ENCODE measurements around the gene RANGAP1. TPM values are rescaled to one million over a fixed set of nuclear protein-coding genes. Genes with fewer than 3 reads are reported as not detected.
A peak's percentile ranks its signal among the peaks of the same experiment; 100 is the strongest.

Gene RANGAP1
- total and polyA plus RNA-seq, 2 of the 13 experiments (the other 11 are each of a cell fraction or from before 2014, with no cell fraction given): 51.8 to 83.9 TPM

DNA sequence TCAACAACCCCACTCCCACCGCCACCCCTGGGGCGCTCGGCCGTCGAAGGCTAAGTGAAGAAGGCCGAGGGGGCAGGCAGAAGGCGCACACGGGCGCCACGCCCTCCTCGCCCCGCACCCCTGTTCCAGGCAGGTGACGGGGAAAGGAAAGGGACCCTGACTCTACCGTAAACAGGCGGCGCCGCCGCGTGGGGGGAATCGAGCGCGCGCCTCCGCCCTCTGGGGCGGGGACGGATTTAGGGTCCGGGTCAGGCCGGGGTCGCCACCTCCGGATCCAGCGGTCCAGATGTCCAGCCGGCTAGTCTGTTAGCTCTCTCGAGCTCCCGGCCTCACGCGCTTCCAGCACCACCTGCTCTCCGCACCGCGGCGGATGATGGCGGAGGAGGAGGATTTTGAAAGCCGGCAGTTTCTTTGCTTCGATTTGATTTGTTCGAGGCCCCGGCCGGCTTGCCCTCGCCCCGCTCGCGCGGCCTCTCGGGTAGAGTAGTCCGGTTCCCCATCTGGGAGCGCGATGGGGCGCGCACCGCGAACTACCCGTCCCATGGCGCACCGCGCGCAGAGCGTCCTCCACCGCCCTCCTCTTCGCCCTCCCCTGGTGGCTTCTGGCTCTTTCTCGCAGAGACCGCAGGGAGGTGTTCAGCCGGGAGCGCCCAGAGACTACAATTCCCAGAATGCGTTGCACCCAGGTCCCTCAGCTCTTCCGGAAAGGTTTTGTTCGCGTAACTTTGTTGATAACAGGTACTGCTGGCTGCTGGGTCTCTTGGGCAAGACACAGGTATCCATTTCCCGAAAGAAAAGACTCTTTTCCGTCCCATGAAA is at the start of gene RANGAP1 (continued):
- no peak; the same call in none of the 2 replicates for TF ChIP-seq ZNF350 (CRISPR knock-in tag; IDR thresholded peaks at IDR 0.05; ENCODE audit: borderline replicate concordance, low read depth)
- peak; percentile 54 for TF ChIP-seq UBTF (CRISPR knock-in tag; IDR thresholded peaks at IDR 0.05)
- TF ChIP-seq ZNF446 (CRISPR knock-in tag; IDR thresholded peaks at IDR 0.05): no peak
- no peak for TF ChIP-seq PHF8 (CRISPR knock-in tag; IDR thresholded peaks at IDR 0.05)
- TF ChIP-seq GPBP1L1 (CRISPR knock-in tag; IDR thresholded peaks at IDR 0.05): no peak
- peak; percentile 88 for TF ChIP-seq POLR2G (IDR thresholded peaks at IDR 0.05; ENCODE audit: low read depth, low read length)
- TF ChIP-seq, protein P1, sequence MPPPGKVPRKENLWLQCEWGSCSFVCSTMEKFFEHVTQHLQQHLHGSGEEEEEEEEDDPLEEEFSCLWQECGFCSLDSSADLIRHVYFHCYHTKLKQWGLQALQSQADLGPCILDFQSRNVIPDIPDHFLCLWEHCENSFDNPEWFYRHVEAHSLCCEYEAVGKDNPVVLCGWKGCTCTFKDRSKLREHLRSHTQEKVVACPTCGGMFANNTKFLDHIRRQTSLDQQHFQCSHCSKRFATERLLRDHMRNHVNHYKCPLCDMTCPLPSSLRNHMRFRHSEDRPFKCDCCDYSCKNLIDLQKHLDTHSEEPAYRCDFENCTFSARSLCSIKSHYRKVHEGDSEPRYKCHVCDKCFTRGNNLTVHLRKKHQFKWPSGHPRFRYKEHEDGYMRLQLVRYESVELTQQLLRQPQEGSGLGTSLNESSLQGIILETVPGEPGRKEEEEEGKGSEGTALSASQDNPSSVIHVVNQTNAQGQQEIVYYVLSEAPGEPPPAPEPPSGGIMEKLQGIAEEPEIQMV (CRISPR knock-in tag; IDR thresholded peaks at IDR 0.05; ENCODE audit: low read depth): no peak
- TF ChIP-seq ZSCAN29 (CRISPR knock-in tag; conservative IDR thresholded peaks at IDR 0.05): peak; percentile 43; the same call in 1 of the 2 replicates
- TF ChIP-seq CC2D1A (CRISPR knock-in tag; IDR thresholded peaks at IDR 0.05): no peak
- TF ChIP-seq GFI1 (CRISPR knock-in tag; IDR thresholded peaks at IDR 0.05; ENCODE audit: borderline replicate concordance): no peak
- TF ChIP-seq ZNF260 (CRISPR knock-in tag; IDR thresholded peaks at IDR 0.05; ENCODE audit: borderline replicate concordance, low read depth): no peak
- no peak for TF ChIP-seq AKAP8 (CRISPR knock-in tag; IDR thresholded peaks at IDR 0.05)
